ENCODE data around the gene ICA1L.
"Not testable (repeated sequence)": the region's sequence is repeated elsewhere in the genome, so short reads cannot be mapped to it uniquely, and the experiment has no call there.

Gene ICA1L

GRCh38 chr2:202871300-202872141 is at the start of gene ICA1L:
Gene ICA1L, minus strand, starts transcription at chr2:202871766. Its CDS starts 42,757 bp downstream, at chr2:202829009.
- peak; percentile 70 to 81 for DNase-seq

GRCh38 chr2:202918860-202919259 is 47.3 kb upstream of the ICA1L start:
- no peak for DNase-seq

- peak in 1 of 2 experiments; percentile 31 for DNase-seq
Observed at GRCh38 chr2:202912342-202913201, 41.0 kb upstream of the ICA1L start.

- DNase-seq = peak; percentile 99 to 100
Observed at GRCh38 chr2:202911512-202912341, 40.2 kb upstream of the ICA1L start, which contains the start of the genes CARF and WDR12. Gene CARF, plus strand, starts transcription at chr2:202912275. Its CDS starts 29,628 bp downstream, at chr2:202941903. Gene WDR12, minus strand, starts transcription at chr2:202911673. Its CDS starts 197 bp downstream, at chr2:202911476.

- DNase-seq = no peak
Observed at GRCh38 chr2:202911203-202911511, 39.6 kb upstream of the ICA1L start.

GRCh38 chr2:202910698-202911097 is 39.1 kb upstream of the ICA1L start:
- no peak for DNase-seq

- not testable (repeated sequence) for DNase-seq
Observed at GRCh38 chr2:202910250-202910649, 38.7 kb upstream of the ICA1L start.

GRCh38 chr2:202909394-202910192 is 38.0 kb upstream of the ICA1L start:
- no peak for DNase-seq

GRCh38 chr2:202908186-202908585 is 36.6 kb upstream of the ICA1L start:
- DNase-seq = no peak

GRCh38 chr2:202905507-202905906 is 33.9 kb upstream of the ICA1L start:
- DNase-seq = not testable (repeated sequence)

GRCh38 chr2:202885190-202885589 is 13.6 kb upstream of the ICA1L start:
- no peak for DNase-seq

- no peak for DNase-seq
Observed at GRCh38 chr2:202883987-202884675, 12.6 kb upstream of the ICA1L start.

GRCh38 chr2:202881570-202881969 is 10.0 kb upstream of the ICA1L start:
- DNase-seq = no peak

GRCh38 chr2:202877699-202878098 is 6.1 kb upstream of the ICA1L start:
- no peak for DNase-seq

- DNase-seq = peak; percentile 71 to 88
Observed at GRCh38 chr2:202870431-202871299, 901 bp downstream of the ICA1L start.

- no peak for DNase-seq
Observed at GRCh38 chr2:202861987-202862386, 9.6 kb downstream of the ICA1L start.

- DNase-seq = no peak
Observed at GRCh38 chr2:202858601-202859000, 13.0 kb downstream of the ICA1L start.

GRCh38 chr2:202849343-202849742 is 22.2 kb downstream of the ICA1L start:
- DNase-seq = not testable (repeated sequence)

GRCh38 chr2:202848813-202849212 is 22.8 kb downstream of the ICA1L start:
- DNase-seq = peak; percentile 24 to 46
